HG02759 (cell line): ENCODE measurements around the gene ADPRS.

Experiments
- ATAC-seq: cut with Tn5 transposase; IDR thresholded peaks from one replicate; pipeline ENCODE4 v1.9.1; 2021; ENCODE audit warnings: mild to moderate bottlenecking, moderate library complexity; ENCODE audit not compliant: unreplicated experiment

ADPRS gene

GRCh38 chr1:36107394-36107793 lies 18.7 kb downstream of the ADPRS start:
- no peak for ATAC-seq

- no peak for ATAC-seq
These were observed 19.6 kb downstream of the ADPRS start for GRCh38 chr1:36108314-36108713.

- no peak for ATAC-seq
These were observed 20.5 kb downstream of the ADPRS start for GRCh38 chr1:36109041-36109679.

- no peak for ATAC-seq
These were observed 22.5 kb downstream of the ADPRS start for GRCh38 chr1:36111151-36111550.

- ATAC-seq = no peak
These were observed 24.1 kb downstream of the ADPRS start for GRCh38 chr1:36112823-36113222.

GRCh38 chr1:36114371-36114770 lies 25.7 kb downstream of the ADPRS start:
- no peak for ATAC-seq

- ATAC-seq = no peak
These were observed 26.5 kb downstream of the ADPRS start for GRCh38 chr1:36115200-36115669.

- no peak for ATAC-seq
These were observed 27.2 kb downstream of the ADPRS start for GRCh38 chr1:36115931-36116330.

GRCh38 chr1:36116901-36117300 lies 28.2 kb downstream of the ADPRS start:
- ATAC-seq = no peak

- ATAC-seq = no peak
These were observed 29.9 kb downstream of the ADPRS start for GRCh38 chr1:36118447-36119204.

GRCh38 chr1:36119456-36119855 lies 30.8 kb downstream of the ADPRS start:
- no peak for ATAC-seq

GRCh38 chr1:36122062-36123030 lies 33.7 kb downstream of the ADPRS start:
- ATAC-seq = no peak

- ATAC-seq = no peak
These were observed 34.7 kb downstream of the ADPRS start for GRCh38 chr1:36123356-36123755.

GRCh38 chr1:36124404-36125128 lies 35.9 kb downstream of the ADPRS start:
- no peak for ATAC-seq

- ATAC-seq = no peak
These were observed 36.7 kb downstream of the ADPRS start, which contains the start of gene COL8A2 for GRCh38 chr1:36125129-36125991. Gene COL8A2 (minus strand): TSS chr1:36125222. CDS start chr1:36100242, 24,980 bp downstream.

- no peak for ATAC-seq
These were observed 37.5 kb downstream of the ADPRS start for GRCh38 chr1:36126005-36126716.

- no peak for ATAC-seq
These were observed 38.3 kb downstream of the ADPRS start for GRCh38 chr1:36126797-36127500.
